KG1 (cell line): ENCODE data around the gene TIMM13.

ENCODE experiments used
- DNase-seq: peaks from one replicate; lab custom pipeline; 2025; lab: John Stamatoyannopoulos, UW

Gene TIMM13

DNA sequence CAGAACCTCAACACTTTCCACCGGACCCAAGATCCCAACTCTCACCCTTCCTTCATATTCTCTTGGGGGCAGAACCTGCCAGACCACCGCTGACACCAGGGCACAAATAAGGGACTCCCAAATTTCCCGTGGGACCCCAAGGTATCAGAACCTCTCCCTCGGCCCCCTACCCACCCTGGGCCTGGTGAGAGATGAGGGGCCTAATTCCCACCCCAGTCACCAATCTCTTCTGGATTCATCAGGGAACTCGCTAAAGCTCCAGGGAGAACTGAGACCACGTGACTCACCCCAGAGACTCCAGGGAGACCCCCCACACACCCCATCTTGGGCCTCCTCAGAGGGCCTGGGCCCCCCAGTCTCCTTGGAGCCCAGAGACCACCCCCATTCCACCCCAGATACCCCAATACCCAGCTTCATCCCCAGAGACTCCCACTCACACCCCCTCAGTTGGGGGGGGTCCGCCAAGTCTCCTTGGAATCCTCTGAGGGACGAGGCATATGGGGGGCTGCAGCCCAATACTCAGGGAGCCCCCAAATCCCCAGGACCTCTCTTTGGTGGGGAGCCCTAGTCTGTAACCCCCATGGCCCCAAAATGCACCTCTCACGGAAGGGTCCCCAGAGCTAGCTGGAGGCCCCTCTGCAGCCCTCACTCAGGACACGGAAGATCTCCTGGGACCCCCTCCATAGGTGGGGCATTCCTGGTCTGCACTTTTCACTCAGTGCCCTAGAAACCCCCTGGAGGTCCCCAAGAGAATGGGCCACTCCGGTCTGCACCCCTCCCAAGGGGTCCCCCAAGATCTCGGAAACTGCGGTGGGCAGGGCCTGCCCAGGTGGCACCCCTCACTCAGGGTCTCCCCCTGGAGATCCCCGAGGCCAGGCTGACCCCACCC is 27.8 kb upstream of the TIMM13 start:
- no peak for DNase-seq

DNA sequence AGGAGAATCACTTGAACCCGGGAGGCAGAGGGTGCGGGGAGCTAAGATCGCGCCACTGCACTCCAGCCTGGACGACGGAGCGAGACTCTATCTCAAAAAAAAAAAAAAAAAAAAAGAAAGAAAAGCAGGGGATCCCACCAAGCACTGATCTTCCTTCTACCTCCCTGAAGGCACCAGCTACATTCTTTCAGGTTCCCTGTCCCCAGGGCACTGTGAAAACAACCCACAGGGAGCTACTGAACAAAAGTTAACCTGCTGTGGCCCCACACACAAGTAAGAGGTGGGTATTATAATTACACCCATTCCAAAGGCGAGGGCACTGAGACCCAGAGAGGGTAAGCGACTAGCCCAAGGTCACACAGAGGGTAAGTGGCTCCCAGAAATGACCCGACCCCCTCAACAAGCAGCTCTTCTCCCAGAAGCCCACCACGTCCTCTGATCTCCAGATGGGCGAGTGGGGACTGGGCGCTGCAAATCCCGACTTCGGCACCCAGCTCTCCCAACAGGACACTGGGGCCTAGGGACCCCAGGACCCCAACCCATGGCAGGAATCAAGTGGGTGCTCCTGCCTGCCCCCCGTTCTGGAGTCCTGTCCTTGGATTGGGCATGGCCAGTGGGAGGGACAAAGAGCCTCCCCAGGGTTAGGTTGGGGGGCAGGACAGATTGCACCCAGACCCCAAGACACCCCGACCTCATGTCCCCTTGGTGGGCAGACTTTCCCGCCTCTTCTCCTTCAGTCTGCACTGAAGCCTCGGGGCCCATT is 27.0 kb upstream of the TIMM13 start:
- no peak for DNase-seq

DNA sequence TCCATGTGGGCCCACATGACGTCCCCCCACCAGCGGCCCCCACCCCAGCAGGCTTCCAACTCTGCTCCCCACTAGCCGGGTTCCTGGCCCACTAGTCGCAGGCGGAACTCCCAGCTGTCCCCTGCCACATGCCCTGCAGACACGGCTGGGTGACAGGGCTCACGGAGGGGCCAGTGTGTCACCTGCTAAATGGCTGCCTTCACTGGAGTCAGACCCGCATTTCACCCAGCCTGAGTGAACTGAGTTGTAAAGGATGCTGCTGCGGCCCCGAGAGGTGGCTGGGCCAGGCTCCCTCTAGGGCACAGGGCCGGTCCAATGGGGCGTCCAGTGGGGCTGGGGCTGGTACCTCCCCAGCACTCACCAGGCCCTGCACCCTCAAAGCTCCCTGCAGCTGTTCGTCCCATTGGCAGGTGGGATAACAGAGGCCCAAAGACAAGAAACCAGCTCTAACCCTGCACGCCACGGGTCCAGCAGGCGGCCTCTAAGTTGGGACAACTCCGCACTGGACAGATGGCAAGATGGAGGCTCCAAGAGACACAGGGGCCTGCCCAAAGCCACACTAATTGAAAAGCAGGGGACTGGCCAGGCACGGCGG is 26.1 kb upstream of the TIMM13 start:
- DNase-seq = no peak

DNA sequence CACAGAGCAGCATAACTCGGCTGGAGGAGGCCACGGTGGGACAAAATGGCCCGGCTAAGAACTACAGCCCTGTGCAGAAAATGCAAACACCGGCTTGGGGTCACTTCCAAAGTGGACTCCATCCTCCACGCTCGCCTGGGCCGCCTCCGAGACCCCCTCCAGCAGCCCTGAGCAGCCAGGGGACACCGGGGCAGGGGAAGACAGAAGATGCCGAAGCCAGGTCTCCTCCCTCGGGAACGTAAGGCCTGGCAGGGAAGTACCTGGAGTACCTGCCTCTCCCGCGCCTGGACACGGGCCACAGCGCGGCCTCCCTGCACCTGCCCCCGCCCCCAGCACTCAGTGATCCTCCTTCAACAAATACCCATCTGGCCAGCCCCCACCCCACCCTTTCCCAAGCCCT is 24.4 kb upstream of the TIMM13 start:
- no peak for DNase-seq

DNA sequence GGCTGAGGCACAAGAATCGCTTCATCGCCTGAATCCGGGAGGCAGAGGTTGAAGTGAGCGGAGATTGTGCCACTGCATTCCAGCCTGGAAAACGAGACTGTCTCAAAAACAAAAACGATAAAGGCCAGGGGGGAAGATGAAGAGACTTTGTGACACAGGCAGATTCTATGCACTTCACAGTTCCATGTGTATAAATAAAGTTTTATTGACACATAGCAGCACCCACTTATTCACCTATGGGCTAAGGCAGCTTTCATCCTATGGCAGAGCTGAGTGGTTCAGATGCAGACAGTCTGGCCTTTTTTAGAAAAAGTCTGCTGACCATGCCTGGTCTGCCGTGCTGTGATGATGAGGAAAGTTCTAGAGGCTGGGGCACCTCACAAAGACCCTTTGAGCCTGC is 23.8 kb upstream of the TIMM13 start:
- DNase-seq = no peak

DNA sequence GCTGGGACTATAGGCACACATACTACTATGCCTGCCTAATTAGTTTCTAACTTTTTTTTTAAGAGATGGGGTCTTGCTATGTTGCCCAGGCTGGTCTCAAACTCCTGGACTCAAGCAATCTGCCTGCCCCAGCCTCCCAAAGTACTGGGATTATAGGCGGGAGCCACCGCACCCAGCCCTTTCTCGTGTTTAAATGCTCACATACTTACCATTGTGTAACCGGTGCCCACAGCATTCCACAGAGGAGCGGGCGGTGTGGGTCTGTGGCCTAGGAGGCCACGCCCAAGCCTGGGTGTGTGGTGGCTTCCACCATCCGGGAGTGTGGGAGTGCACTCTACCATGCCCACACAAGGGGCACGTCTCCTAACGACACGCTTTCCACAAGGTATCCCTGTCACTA is 21.6 kb upstream of the TIMM13 start:
- DNase-seq = no peak

DNA sequence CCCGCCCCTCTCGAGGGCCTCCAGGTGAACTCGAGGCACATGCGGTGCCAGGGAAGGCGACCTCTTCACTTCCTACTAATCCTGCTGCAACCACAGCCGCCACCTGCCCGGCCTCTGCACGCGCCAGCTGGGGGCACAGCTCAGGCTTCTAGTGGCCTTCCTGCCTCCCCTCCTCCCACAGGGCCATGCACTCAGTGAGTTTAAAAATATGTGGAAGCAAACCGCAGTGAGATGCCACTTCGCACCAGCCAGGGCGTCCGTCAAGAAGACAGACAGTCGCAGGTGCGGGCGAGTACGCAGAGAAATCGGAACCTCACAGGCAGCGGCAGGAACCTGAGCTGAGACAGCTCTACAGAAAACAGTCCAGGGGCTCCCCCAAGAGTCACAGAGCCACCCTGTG is 19.0 kb upstream of the TIMM13 start:
- peak; percentile 67 for DNase-seq

DNA sequence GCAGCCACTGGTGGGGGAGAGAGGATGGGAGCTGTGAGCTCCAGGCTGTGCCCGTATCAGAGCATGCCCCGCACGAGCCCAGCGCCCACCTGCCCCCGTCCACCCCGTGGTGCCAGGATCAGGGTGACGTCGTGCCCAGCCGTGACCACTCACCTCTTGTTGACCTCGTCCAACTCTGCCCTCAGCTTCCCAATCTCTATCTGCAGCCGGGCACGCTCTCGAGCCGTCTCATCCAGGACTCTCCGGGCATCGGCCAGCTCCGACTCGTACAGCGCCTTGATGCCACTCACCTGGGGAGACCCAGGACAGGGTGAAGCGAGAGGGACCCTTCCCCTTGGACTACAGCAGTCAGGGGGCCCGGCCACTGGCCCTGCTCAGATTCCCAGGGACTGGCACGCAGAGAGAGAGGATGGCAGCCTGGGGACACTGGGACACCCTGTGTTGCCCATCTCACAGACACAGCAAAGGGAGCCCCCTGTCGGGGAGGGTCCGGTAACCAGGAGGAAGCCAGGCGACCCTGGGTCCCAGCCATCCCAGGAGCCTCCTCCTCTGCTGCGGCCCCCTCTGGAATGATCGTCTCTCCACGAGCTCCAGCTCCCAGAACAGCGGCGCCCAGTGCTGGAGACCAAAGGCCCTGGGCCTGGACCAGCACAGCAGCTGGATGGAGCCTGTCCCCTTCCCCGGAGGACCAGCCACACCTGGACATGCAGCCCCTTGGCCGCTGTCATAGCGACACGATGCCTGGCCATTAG is 17.0 kb upstream of the TIMM13 start:
- DNase-seq = no peak

DNA sequence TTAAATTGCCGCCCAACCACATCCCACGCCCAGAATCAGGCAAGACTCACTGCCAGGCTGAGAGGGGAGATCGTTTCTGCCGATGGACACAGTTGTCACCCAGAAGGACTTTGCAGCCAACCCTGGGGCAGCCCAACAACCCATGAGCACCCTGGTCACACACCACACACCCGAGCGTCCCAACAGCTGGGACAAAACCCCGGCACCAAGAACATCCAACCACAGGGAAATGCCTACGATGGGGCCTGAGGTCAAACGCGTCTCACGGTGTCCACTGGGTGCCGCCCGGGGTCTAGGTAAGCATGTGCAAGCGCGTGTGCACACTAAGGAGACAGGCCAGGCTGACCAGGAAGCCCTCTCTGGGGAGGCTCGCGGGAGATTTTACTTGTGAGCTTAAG is 16.4 kb upstream of the TIMM13 start:
- DNase-seq = no peak

DNA sequence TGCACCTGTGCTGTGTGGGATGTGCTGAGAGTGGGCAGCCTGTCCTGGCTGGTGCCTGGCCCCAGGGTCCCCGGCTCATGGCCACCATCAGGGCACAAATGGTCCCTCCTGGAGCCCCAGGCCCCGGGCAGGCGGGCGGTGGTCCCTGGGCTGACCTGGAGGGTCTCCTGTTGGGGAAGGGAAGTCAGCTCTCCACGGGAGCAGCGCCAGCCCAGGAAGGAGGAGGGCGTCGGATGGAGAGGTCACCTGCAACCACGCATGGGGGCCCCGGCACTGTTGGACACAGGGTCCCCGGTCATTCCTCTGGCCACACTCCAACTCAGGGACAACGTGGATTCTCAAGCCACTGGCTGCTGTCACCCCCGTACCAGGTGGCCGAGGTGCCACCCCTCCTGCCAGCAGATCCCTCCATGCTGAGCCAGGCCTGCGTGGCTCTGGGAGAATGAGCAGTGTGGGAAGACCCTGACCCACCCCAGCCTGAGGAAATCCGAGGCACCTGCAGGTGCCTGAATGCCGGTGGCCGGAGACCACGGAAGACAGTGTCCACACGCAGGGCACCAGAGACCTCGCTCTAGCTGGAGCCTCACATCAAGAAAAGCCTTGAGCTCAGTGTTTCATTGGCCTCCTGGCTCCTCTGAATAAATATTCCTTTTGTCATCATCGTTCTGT is 15.9 kb upstream of the TIMM13 start:
- DNase-seq = no peak

DNA sequence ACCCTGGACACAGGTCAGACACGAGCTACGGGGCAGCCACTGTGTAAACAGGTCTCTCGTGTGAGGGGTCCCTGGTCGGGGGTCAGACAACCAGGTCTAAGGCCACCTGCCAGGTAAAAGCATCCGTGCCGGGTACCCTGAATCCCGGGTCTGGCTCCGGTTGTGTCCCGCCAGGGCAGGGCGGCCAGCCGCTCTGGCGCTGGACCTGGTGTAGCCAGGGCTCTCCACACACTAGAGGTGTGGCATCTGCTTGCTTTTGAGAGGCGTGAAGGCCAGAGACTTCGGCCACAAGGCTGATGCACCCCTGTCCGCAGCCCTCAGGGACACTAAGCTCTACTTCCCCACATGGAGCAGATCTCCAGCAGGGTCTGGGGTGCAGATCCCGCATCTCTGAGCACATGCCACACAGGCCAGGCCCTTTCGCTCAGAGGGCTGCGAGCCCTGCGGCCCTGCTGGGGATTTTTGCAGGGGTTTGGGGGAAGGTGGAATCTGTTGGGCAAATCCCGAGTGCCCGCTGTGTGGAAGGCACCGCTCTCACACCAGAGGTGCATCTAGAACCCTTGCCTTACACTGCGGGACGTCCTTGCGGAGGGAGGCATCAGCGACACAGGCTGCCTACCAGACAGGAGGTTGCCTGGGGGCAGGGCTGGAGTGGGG is 13.8 kb upstream of the TIMM13 start:
- DNase-seq = no peak

DNA sequence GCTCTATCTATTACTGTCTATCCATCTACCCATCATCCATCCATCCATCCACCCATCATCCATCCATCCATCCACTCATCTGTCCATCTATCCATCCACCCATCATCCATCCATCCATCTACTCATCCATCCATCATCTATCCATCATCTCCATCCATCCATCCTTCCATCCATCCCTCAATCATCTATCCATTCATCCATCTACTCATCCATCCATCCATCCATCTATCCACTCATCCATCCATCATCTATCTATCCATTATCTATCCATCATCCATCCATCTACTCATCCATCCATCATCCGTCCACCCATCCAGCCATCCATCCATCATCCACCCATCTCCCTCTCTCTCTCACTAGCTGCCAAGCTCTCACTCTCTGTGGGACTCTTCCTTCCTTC is 13.1 kb upstream of the TIMM13 start:
- DNase-seq = no peak

DNA sequence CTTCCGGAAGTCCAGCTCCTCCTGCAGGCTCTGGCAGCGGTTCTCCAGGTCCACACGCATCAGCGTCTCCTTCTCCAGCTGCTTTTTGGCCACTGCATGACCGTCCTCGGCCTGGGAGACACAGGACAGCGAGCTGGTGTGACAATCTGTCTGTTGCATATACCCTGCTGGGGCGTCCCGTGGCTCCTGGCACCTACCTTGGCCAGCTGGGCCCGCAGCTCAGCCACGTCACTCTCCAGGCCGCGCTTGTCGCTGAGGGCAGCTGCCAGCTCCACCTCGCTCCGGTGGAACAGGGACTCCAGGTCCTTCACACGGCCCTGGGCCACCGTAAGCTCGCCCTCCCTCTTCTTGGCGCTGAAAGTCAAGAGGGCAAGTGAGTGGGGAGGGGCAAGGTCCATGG is 10.8 kb upstream of the TIMM13 start:
- DNase-seq = no peak

DNA sequence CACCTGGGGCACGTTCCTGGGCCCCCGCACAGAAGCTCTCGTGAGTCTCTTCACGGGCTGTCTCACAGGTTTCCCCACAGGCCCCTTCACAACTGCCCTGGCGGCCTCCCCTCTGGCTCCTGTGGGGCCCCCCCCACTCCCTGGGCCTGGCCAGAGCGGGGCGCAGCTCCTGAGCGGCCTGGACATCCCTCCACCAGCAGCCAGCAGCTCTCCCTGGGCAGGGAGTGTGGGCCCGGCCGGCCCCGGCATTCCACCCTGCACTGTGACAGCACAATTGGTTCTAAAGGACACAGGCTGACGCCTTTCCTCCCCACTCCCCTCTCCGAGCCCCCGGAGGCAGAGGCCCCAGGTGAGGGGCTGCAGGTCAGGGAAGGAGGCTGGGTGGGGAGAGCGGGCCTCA is 9.5 kb upstream of the TIMM13 start:
- DNase-seq = no peak

DNA sequence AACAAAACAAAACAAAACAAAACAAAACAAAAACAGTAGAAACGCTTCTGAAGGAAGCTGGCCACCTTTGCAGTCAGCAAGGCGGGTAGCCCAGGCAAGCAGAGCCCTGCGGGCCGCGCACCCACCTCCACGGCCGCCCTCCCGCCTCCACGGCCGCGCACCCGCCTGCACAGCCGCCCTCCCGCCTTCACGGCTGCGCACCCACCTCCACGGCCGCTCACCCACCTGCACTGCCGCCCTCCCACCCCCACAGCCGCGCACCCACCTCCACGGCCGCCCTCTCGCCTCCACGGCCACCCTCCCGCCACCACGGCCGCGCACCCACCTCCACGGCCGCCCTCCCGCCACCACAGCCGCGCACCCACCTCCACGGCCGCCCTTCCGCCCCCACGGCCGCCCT is 9.0 kb upstream of the TIMM13 start:
- no peak for DNase-seq

DNA sequence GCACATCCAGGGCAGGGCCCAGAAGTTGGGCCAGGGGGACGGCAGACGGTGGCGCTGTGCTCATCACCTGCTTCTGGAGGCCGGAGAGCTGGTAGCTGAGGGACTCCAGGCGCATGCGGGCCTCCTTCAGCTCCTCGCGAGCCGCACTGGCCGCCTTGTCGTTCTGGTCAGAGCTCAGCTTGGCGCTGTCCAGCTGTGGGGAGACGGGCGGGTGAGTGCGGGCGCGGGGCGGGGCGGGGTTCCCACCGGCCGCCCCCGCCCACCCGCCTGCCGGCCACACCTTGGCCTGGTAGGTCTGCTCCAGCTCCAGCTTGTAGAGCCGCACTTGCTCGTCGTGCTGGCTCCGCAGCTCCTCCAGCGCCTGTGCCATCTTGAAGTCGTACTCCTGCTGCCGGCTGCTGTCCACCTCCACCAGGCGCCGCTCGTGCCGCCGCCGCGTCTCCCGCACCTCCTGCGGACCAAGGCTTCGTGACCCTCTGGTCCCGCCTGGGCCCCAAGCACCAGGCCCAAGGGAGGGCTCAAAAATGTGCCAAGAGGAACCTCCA is 7.4 kb upstream of the TIMM13 start:
- DNase-seq = no peak

DNA sequence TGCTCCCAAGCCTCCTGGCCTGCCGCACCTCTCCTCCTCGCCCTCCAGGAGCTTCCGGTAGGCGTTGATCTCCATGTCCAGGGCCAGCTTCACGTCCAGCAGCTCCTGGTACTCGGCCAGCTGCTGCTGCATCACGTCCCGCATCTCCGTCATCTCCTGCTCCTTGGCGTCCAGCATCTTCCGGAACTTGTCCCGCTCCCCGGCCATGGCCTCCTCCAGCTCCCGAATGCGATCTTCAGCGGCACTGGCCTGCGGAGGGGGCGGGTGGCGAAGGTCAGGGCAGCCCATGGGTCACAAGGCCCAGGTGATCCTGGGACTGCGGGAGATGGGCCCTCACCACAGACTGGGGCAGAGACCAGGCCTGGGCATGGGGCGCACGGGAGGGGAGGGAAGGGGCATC is 6.9 kb upstream of the TIMM13 start:
- no peak for DNase-seq

DNA sequence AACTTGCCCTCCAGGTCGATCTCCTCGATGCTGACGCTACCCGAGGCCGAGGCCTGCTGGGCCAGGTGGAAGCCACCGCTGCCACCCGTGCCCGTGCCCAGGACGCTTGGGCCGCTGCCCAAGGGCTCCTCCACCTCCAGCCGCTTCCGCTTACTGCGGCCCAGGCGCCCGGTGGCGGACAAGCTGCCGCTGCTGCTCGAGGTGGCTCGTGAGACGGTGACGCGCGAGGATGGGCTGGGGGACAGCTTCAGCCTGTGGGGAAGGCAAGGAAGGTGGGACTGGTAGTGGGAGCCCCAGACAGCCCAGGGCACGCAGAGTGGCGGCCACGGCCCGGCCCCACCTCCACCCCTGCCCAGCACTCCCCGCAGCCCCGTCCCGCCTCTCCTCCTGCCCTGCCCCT is 6.5 kb upstream of the TIMM13 start:
- DNase-seq = no peak

DNA sequence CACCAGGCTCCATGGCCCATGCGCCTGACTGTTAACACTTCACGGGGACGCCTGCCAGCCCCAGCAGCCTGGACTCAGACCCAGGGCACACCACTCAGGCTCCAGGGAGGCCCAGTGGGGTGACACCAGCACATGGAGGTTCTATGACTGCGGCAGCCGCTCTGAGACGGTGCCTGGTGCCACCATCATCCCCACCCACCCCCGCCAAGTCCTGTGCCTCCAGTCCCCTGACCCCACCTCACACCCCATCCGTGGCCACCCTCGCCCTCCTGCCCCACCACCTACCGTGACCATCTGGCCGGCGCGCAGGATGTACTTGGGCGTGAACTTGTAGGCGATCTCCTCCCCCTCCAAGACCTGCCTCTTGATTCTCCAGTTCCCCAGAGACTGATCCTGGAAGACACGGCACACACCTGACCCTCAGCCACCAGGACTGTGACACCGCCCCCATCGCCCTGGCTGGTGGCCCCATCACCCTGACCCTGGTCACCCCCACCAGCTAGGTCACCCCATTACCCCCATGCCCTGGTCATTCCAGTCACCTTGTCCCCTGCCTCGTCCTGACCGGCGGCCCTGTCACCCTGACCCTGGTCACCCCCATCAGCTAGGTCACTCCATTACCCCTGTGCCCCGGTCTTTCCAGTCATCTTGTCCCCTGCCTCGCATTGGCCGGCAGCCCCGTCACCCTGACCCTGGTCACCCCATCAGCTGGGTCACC is 4.9 kb upstream of the TIMM13 start:
- DNase-seq = no peak

DNA sequence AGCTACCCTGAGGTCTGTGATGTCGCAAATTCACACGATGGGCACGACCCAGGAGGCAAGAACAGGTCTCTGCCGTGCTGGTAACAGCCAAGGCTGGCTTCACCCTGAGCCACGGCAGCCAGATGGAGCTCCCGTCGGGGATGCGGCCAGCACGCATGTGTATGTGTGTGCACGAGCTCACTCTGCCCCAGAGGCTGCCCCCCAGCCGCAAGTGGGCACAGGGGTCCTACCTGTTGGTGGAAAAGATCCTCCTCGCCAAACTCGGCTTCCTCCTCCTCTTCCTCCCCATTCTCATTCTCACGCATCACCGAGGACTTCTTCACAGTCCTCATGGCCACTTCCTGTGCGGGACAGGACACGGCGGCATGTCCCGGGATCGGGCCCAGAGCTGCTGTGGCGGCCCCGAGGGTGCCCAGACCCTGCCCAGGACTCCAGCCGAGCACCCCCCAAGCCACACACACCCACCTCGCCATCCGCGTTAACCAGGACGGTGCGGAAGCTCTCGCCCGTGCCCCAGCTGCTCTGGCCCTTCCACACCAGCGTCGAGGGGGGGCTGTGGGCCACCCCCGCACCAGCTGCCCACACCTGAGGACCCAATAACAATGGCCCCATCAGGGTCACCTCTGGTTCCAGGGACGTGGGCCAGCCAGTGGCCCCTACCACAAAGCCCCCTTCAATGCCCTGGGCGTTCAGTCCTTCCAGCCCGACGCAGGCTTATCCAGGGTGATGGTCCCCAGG is 4.1 kb upstream of the TIMM13 start:
- DNase-seq = no peak
